ENCODE results near the gene SORBS2.

SORBS2 gene

GRCh38 chr4:185799442-185799841, 12.6 kb downstream of the SORBS2 start:
- no peak for DNase-seq

GRCh38 chr4:185797596-185798338, 14.2 kb downstream of the SORBS2 start:
- DNase-seq, result no peak

- no peak for DNase-seq
These were observed 15.0 kb downstream of the SORBS2 start for GRCh38 chr4:185797018-185797417.

GRCh38 chr4:185796176-185796575, 15.8 kb downstream of the SORBS2 start:
- no peak for DNase-seq

GRCh38 chr4:185794637-185795036, 17.4 kb downstream of the SORBS2 start:
- DNase-seq, result no peak

GRCh38 chr4:185793716-185794115, 18.3 kb downstream of the SORBS2 start:
- no peak for DNase-seq

- no peak for DNase-seq
These were observed 18.9 kb downstream of the SORBS2 start for GRCh38 chr4:185793116-185793485.

- no peak for DNase-seq
These were observed 19.4 kb downstream of the SORBS2 start for GRCh38 chr4:185792384-185793115.

- no peak for DNase-seq
These were observed 23.9 kb downstream of the SORBS2 start for GRCh38 chr4:185787926-185788679.

- DNase-seq, result no peak
These were observed 25.6 kb downstream of the SORBS2 start for GRCh38 chr4:185786422-185786821.

GRCh38 chr4:185783574-185783973, 28.4 kb downstream of the SORBS2 start:
- DNase-seq, result no peak

GRCh38 chr4:185782523-185782922, 29.5 kb downstream of the SORBS2 start:
- DNase-seq, result no peak

GRCh38 chr4:185781555-185782215, 30.3 kb downstream of the SORBS2 start:
- DNase-seq, result no peak

- DNase-seq, result no peak
These were observed 31.5 kb downstream of the SORBS2 start for GRCh38 chr4:185780472-185780871.

- no peak for DNase-seq
These were observed 32.5 kb downstream of the SORBS2 start for GRCh38 chr4:185779517-185779916.

- no peak for DNase-seq
These were observed 33.7 kb downstream of the SORBS2 start for GRCh38 chr4:185778307-185778706.

GRCh38 chr4:185775792-185776555, 36.0 kb downstream of the SORBS2 start:
- no peak for DNase-seq

GRCh38 chr4:185774845-185775680, 36.9 kb downstream of the SORBS2 start:
- no peak for DNase-seq

GRCh38 chr4:185774131-185774653, 37.8 kb downstream of the SORBS2 start:
- no peak for DNase-seq

- DNase-seq, result no peak
These were observed 38.6 kb downstream of the SORBS2 start for GRCh38 chr4:185773419-185773818.

Measured in SIG-M5 (cell line).